Measurements from ENCODE around the gene TBX2.

The TBX2 gene

DNA sequence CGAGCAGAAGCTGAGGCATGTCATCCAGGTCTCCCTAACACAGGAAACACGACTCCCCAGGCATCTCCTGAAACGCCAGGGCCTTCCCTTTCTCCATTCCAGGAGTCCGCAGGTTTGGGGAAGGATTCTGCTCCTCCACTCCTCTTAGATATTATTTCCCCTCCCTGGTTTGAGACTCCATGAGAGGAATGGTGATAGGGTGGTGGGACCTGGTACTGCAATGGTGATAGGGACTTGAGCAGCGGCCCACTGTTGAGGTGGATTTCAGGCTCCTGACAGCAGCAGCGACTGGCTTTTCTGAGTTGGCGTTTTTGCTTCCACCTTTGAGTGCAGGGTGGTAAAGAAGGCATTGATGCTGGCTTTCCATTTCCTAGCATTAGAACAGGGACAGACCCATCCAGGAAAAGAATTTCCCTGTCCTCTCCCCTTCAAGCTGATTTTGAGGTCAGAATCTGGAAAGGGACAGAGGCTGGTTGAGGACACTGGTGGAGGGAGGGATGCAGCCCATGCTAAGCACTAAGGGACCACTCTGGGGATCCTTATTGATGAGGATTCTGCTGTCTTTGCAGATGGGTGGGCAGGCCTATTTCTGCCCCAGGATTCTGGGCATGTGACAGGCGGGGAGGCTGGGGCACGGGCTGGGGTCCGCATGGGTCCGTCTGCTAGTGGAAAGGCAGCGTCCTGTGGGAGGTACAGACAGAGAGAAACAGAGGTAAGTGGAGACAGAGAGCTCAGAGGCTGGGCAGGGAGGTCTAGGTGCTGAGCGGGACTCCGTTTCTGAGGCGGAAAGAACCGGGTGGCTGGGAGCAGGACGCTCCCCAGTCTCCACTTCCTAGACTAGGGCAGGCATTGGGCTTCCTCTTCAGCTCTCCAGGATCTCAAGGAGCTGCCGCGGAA is 51.2 kb downstream of the TBX2 start:
- peaks cover 3% of the 10 kb centered on the region; the same call in 1 of the 2 replicates for H3K27me3 ChIP-seq (ENCODE audit: control insufficient read depth, low read length)
- TF ChIP-seq, protein P1, sequence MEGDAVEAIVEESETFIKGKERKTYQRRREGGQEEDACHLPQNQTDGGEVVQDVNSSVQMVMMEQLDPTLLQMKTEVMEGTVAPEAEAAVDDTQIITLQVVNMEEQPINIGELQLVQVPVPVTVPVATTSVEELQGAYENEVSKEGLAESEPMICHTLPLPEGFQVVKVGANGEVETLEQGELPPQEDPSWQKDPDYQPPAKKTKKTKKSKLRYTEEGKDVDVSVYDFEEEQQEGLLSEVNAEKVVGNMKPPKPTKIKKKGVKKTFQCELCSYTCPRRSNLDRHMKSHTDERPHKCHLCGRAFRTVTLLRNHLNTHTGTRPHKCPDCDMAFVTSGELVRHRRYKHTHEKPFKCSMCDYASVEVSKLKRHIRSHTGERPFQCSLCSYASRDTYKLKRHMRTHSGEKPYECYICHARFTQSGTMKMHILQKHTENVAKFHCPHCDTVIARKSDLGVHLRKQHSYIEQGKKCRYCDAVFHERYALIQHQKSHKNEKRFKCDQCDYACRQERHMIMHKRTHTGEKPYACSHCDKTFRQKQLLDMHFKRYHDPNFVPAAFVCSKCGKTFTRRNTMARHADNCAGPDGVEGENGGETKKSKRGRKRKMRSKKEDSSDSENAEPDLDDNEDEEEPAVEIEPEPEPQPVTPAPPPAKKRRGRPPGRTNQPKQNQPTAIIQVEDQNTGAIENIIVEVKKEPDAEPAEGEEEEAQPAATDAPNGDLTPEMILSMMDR (IDR thresholded peaks at IDR 0.05; ENCODE audit: low read depth, low read length, poor library complexity, severe bottlenecking) = no peak
- TF ChIP-seq EZH2phosphoT487 (IDR thresholded peaks at IDR 0.05; ENCODE audit: borderline replicate concordance, low read length) = no peak
- no peaks in the 10 kb centered on the region for H3F3A ChIP-seq (ENCODE audit: control insufficient read depth, insufficient read depth)
- H3K79me2 ChIP-seq (ENCODE audit: control insufficient read depth, low read length) = no peaks in the 10 kb centered on the region
- H4K20me1 ChIP-seq (ENCODE audit: control insufficient read depth, insufficient read depth, low read depth, low read length) = no peaks in the 10 kb centered on the region; the same call in 1 of the 2 replicates
- H3K9me2 ChIP-seq (replicated peaks; ENCODE audit: control insufficient read depth, low read length) = no peaks in the 10 kb centered on the region
- H3K9me3 ChIP-seq (ENCODE audit: control insufficient read depth, insufficient read depth, low read length) = no peaks in the 10 kb centered on the region
- H3K4me2 ChIP-seq (ENCODE audit: low read length) = no peak overlapping the region
- H3K4me3 ChIP-seq (ENCODE audit: low read length) = no peak overlapping the region
- H3K36me3 ChIP-seq (ENCODE audit: control insufficient read depth, low read length) = no peaks in the 10 kb centered on the region
- no peaks in the 10 kb centered on the region for H3K4me1 ChIP-seq (ENCODE audit: control insufficient read depth, low read length)
- no peak overlapping the region for H3K27ac ChIP-seq (ENCODE audit: low read depth, low read length)

DNA sequence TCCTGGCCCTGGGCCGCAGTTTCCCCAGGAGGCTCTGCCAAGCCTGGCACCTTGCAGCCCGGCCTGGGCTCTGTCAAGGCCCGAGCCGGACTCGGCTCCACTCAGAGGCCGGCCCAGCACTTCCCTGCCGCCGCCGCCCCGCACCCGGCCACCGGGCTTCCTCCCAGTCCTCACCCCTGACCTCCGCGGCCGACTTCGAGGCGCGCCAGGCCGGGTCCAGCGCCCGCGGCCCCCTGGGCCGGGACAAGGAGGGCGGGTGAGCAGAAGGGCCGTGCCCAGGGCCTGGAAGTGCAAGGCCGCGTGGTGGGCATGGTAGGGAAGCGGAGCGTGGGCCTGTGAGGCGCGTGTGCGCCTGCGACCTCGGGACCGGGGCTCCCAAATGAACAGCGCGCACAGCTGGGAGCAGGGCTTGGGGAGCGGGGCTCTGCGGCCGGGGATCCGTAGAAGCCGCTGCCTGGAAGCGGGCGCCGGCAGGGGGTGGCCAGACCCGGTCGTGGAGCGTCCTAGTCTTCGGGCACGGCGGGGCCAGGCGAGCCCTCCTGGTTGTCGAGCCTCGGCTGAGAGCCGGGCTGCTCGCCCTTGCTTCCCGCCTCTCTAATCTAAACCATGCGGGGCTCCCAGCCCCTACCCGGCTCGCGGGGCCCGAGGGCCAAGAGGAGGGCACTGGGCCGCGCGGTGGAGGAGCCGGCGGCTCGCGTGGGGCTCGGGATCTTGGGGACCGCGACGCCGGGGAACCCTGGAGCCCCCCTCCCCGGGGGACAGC is 52.1 kb downstream of the TBX2 start:
- Histone ChIP-seq H3F3A (ENCODE audit: control insufficient read depth, insufficient read depth) (no peaks in the 10 kb centered on the region), H3K27me3 (ENCODE audit: control insufficient read depth, low read length) (peaks cover 3% of the 10 kb centered on the region; the same call in 1 of the 2 replicates), H3K79me2 (ENCODE audit: control insufficient read depth, low read length) (no peaks in the 10 kb centered on the region), H3K27ac (ENCODE audit: low read depth, low read length) (no peak overlapping the region), H3K36me3 (ENCODE audit: control insufficient read depth, low read length) (no peaks in the 10 kb centered on the region), H3K9me3 (ENCODE audit: control insufficient read depth, insufficient read depth, low read length) (no peaks in the 10 kb centered on the region), H3K9me2 (replicated peaks; ENCODE audit: control insufficient read depth, low read length) (no peaks in the 10 kb centered on the region), H3K4me1 (ENCODE audit: control insufficient read depth, low read length) (no peaks in the 10 kb centered on the region), H3K4me3 (ENCODE audit: low read length) (no peak overlapping the region), H3K4me2 (ENCODE audit: low read length) (no peak overlapping the region), H4K20me1 (ENCODE audit: control insufficient read depth, insufficient read depth, low read depth, low read length) (no peaks in the 10 kb centered on the region; the same call in 1 of the 2 replicates)
- TF ChIP-seq, protein P1 (IDR thresholded peaks at IDR 0.05; ENCODE audit: low read depth, low read length, poor library complexity, severe bottlenecking) = no peak
- no peak for TF ChIP-seq EZH2phosphoT487 (IDR thresholded peaks at IDR 0.05; ENCODE audit: borderline replicate concordance, low read length)

DNA sequence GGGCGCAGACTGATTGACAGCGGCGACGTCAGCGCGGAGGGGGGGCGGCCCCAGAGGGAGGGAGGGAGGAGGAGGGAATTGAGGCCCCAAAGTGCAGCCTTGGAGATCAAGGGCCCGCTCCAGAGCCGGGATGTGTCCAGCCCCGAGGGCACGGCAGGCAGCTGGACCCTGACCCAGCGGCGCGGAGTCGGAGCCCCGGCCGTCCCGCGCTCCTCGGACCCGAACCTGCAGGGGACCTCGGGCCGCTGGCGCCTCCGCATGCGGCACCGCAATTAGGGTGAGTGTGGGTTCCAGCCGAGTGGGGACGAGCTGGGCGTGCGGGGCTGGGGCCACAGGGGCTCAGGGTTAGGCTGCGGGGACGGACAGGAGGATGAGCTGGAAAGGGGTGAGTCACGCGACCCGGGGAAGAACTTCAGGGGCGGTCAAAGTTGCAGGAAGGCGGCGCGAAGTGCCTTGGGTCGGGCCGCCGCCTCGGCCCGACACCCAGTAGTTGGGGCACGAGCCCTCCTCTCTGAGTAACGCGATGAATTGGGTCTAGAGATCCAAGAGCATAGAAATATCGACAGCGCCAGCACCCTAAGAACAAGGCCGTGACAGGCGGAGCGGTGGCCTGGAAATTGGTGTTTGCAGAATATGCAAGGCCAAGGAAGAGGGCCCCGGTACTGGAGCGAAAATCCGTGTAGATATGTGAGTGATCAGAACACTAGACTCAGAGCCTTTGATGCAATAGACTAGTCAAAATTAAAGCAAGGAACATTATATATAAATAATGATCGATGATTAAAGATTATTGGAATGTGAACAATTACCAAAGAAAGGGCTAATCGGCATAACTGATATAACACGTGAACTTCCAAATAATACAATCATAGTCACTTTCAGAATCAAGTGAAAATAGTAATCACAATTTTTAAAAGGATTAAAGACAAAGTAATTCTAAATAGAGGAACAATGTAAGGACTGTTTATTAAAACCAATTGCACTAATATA is 53.0 kb downstream of the TBX2 start, which contains the start of gene TBX4:
TBX4 (plus strand) TSS at position 122 of the 990 bp plus-strand sequence. CDS start 4,069 bp downstream, outside the sequence.
- no peak for TF ChIP-seq EZH2phosphoT487 (IDR thresholded peaks at IDR 0.05; ENCODE audit: borderline replicate concordance, low read length)
- TF ChIP-seq, protein P1 (IDR thresholded peaks at IDR 0.05; ENCODE audit: low read depth, low read length, poor library complexity, severe bottlenecking) = no peak
- Histone ChIP-seq H4K20me1 (ENCODE audit: control insufficient read depth, insufficient read depth, low read depth, low read length) (no peaks in the 10 kb centered on the region), H3K9me3 (ENCODE audit: control insufficient read depth, insufficient read depth, low read length) (no peaks in the 10 kb centered on the region), H3K9me2 (replicated peaks; ENCODE audit: control insufficient read depth, low read length) (no peaks in the 10 kb centered on the region), H3K36me3 (ENCODE audit: control insufficient read depth, low read length) (no peaks in the 10 kb centered on the region), H3K4me2 (ENCODE audit: low read length) (no peak within 1 kb of the TSS), H3F3A (ENCODE audit: control insufficient read depth, insufficient read depth) (no peaks in the 10 kb centered on the region), H3K4me3 (ENCODE audit: low read length) (no peak within 1 kb of the TSS), H3K79me2 (ENCODE audit: control insufficient read depth, low read length) (no peaks in the 10 kb centered on the region), H3K27ac (ENCODE audit: low read depth, low read length) (no peak within 1 kb of the TSS), H3K4me1 (ENCODE audit: control insufficient read depth, low read length) (no peaks in the 10 kb centered on the region), H3K27me3 (ENCODE audit: control insufficient read depth, low read length) (peaks cover 3% of the 10 kb centered on the region; the same call in 1 of the 2 replicates)
